Stimulated activated naive CD8-positive, alpha-beta T cell treated with anti-CD3 and anti-CD28 coated beads, Interleukin-15, Interleukin-2, amounts not matched to agents 100 U/mL and 50 U/mL, for 24 hours (primary cell): ENCODE data around the gene GPR132.

Source experiments
- ATAC-seq: fragments of 150-1000 bp; cut with Tn5 transposase; one replicate; pipeline ENCODE4 v1.10.0; 2021
- DNase-seq: peaks from one replicate; pipeline ENCODE4 v3.0.0; 2021

Gene GPR132

GRCh38 chr14:105020815-105021655, 44.2 kb downstream of the GPR132 start, which contains the start of gene CDCA4:
Gene CDCA4 (minus strand): TSS chr14:105021083. CDS start chr14:105011929, 9,154 bp downstream.
- DNase-seq (peak; percentile 99), ATAC-seq (peak; percentile 86)

DNA sequence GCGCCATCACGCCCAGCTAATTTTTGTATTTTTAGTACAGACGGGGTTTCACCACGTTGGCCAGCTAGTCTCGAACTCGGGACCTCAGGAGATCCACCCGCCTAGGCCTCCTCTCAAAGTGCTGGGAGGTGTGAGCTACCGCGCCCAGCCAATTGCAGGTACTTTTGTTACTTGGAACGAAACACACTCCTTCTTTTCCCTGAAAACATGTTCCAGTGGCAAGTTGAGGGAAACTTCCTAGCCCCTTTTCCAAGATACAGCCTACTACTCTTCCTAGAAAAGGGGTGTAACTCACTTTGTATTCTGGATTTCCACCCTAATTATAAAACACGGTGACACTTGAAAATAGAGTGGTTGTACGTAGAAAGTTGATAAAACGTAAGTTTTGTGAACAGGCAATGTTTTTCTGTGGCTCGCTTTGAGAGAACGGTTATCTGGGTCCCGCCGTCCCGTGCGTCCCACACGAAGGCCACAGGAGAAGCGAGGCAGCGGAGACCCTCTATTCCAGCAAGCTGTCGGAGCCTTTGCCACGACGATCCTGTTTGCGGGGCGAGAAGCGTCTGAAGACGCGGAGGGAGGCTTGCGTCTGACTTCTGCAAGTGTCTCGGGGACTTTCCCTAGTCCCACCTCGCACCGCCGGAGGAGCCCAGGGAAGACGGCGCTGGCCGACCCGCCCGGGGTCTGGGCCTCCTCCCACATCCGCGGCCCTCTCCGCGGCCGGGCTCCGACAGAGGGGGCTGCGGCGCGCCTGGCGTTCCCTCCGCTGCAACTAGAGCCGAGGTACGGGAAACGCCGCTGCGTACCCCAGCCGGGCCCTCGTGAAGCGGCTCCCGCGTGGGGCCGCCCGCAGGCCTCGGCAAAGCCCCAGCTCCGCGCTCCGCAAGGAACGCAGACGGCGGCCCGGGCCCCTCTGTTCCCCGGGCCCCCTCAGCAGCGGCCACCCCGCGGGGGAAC, 45.1 kb downstream of the GPR132 start:
- ATAC-seq (peak; percentile 30), DNase-seq (peak; percentile 73)

GRCh38 chr14:105018414-105018813, 46.8 kb downstream of the GPR132 start:
- no peak for ATAC-seq

DNA sequence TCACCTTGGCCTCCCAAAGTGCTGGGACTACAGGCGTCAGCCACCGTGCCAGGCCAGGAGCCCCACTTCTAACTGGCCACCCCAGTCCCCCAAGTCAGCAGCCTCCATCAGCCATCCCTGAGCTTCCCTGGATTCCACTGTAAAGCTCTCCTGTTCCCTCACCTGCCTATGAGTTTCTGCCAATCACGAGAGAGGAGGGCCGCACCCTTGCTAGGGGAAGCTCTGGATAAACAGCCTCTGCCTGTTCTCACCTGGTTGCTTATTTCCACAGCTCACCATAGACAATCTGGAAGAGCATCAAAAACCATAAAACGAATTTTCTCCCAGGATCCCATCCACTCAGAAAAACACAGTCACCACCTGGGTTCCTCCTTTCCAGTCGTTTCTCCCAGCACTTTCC, 49.3 kb downstream of the GPR132 start:
- no peak for DNase-seq
- no peak for ATAC-seq

More at GRCh38 chr14:105018414-105018813, 46.8 kb downstream of the GPR132 start:
- DNase-seq, result no peak

GRCh38 chr14:105015242-105015641, 50.0 kb downstream of the GPR132 start:
- no peak for ATAC-seq
- no peak for DNase-seq

DNA sequence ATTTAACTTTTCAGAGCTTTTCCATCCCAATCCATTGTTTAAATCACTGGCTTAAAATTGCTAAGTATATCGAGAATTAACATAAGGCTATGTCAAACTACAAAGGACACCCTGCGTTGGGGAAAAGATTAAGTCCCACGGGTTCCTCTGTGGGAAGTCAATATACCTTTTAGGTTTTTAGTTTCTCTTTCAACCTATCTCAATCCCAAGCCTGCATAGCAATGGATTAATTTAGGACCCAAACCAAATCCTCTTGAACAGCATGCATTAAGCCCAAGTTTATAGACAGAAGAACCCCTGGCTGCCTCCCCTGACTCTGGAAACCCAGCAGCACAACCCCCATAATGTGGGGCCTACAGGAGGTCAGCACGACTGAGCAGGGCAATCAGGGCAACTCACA, 50.6 kb downstream of the GPR132 start:
- ATAC-seq (no peak), DNase-seq (no peak)

GRCh38 chr14:105014032-105014431, 51.2 kb downstream of the GPR132 start:
- no peak for DNase-seq
- no peak for ATAC-seq

DNA sequence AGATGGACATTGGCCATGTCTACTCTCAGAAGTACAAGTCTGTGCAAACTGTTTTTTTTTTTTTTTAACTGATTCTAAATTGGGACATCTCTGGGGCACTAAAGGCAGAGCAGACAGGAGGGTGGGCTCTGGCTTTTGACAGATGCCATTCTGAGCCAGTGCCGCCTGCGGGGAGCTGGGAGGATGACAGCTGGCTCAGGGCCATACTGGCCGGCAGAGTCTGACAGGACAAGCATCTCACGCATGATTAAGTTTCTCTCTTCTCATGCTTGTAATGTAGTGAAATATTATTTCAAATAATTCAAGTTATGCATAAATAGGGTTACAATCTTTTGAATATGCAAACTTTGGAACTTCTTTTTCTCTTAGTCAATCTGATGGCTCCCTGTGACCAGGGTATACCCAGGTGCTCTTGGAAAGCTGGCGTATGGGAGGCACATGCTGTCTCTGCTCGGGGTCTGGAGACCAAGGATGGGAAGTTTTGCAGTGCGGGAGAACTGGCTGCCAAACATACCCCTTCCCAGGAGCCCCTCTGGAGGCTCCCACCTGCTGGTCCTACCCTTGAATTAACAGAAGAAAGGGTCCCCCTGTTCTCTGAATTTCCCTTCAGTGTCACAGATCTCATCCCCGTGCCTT, 52.0 kb downstream of the GPR132 start:
- ATAC-seq (no peak), DNase-seq (no peak)

DNA sequence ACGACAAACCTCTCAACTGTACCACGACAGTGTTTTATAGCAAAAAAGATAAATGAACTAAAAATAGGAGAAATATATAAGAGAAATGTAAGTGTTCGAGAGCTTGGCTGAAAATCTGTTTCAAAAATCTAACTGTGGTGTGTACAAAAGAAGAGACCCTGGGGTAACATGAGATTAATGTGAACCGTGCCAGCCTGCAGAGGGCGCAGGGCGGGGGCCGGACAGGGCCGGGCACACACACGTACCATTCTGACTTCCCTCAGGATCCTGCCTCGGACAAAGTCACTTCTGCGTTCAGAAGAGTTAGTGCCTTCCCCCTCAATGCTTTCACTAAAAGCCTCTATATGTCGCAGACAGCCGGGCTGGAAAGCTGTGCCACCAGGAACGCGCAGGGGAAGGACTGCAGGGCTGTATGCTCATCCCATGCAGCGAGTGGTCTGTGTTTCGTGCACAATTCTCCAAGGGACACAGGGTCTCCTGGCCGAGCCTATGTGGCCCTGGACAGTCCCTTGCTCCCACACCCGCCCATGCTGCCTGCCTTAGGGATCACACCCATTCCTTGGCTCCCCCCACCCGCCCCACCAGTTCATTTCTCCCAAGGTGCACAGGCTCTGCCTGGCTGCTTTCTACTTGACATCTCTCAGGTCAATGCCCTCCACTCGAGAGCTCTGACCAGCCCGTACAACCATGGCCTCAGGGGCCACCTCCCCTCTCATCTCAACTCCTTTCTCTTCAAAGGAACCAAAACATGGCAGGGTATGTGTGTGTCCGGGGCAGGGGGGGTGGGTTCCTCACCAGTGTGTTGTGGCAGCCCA, 52.9 kb downstream of the GPR132 start:
- no peak for ATAC-seq
- DNase-seq, result no peak

GRCh38 chr14:105011312-105011990, 53.8 kb downstream of the GPR132 start:
- DNase-seq (no peak), ATAC-seq (no peak)

DNA sequence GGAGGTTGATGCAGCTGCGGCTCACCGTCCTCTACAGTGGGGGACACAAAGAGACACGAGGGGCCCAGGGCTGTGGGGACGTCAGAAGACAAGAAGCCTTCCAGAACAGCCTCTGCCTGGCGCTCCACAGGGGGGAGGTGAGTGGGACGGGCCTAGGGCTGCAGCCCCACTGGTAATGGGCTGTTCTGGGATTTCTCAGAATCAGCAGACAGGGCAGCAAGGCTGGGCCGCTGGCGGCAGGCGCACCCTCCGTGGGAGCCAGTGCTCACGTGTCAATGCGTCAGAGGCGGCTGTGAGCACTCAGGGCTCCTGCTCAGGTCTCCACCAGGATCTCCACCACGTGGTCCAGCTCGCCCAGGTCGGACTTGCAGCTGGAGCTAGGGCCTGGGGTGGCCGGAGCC, 54.3 kb downstream of the GPR132 start:
- no peak for ATAC-seq
- no peak for DNase-seq

GRCh38 chr14:105010106-105010505, 55.1 kb downstream of the GPR132 start:
- DNase-seq, result no peak
- ATAC-seq, result no peak

DNA sequence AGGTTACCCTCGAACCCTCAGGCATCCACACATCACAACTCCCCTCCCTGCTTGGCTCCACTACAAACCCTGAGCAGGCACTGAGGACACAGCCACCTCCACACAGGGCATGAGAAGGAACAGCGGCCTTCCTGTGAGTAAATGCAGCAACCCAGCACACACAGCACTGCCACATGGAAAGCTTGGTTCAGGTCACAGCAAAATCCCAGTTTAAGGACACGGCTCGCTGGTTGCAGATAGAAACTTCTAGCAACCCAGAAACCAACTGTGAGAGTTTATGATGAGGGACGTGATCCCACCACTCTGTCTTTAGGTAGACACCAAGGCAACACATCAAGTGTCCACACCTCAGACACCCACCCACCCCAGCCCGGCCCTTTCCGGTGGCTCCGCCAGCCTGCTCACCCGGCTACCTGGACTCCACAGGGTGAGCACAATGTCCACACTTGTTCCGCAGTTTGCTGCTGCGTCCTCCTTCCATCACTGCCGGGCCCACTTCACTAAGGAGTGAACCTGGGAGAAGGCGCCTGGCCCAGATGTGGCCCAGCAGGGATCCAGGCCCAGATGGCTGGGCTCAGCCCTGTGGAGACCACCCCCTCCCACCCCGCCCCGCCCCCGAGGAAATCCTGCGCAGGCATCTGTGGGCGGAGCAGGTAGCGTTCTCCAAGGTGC, 57.5 kb downstream of the GPR132 start:
- ATAC-seq (no peak), DNase-seq (no peak)

GRCh38 chr14:105006831-105007592, 58.2 kb downstream of the GPR132 start:
- ATAC-seq (no peak), DNase-seq (no peak)

DNA sequence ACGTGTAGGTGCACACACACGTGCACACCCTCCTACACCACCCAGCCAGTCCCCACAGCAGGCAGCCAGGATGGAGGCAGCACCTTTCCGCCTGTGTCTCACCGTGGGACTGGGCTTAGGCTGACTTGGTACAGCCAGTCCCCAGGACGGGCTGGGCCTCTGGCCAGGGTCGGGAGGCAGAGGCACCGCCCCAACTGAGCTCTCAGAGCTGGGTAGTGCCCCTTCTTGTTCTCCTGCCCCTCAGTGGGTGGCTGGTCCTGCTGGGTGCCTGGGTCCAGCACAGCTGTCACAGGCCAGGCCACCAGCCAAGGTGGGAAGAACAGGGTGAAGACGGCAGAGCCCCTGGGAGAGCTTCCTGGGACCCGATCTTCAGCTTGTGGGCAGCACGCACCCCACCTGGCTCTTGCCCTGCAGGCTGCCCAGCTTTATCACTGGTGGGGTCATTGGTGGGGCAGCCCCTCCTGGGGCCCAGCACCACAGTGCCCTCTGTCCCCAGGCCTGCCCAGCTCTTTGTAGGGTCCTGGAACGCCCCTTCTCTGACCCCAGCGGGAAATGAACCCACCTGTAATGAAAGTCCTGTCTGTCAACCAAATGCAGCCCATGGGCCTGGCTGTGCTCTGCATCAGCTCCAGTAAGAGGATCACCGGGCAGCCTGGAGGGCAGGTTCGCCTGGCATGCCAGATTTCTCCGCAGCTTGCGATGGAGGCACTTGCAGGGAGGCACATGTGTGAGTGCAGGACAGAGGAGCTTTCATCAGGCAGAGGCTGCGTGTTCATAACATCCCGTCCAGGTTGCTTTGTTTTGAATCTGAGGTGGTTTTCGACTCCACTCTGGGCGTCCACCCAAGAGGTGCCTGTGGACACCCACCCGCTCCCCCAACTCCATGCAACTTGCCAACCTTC, 59.0 kb downstream of the GPR132 start:
- no peak for DNase-seq
- peak; percentile 12 for ATAC-seq

DNA sequence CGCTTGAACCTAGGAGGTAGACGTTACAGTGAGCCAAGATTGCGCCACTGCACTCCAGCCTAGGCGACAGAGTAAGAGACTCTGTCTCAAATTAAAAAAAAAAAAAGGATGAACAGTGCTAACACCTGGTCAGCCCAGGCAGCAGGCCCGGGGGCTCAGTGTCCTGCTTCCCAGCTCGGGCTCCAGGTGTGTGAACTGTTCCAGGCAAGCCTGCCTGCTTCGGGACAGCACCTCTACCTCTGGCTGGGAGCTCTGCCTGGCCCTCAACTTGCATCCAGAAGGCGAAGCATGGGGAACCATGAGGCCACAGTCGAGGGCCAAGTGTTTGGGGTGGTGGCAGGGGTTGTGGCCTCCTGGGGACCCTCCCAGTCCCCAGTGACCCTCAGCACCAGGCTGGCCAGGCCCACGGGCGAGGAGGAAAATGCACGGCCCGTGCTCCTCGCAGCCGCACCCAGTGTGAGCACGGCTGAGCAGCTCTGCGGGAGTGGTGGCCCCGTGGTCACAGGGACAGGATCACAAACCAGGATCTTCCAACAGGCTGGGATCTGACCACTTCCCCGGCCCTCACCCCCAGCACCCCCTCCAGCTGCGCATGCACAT, 59.8 kb downstream of the GPR132 start:
- DNase-seq (no peak), ATAC-seq (peak; percentile 10)
